Small intestine (tissue), 7 donors: Measurements from ENCODE around the gene C1orf21. TPM values are rescaled to one million over a fixed set of nuclear protein-coding genes. Genes with fewer than 3 reads are reported as not detected.

Source experiments
- DNase-seq, 2 donors: peaks; one replicate each; pipeline versions ENCODE4 v3.0.0 to v3.0.0-alpha.2; 2013
- FAIRE-seq: peaks from 2 replicates; lab custom pipeline; 2012; peaks lifted over from hg19 to GRCh38; lab: Jason Lieb, UNC
- H3K27ac ChIP-seq, 3 donors: one replicate each; pipeline ENCODE4 v1.5.1; 2013; ENCODE audit warnings: low read length in 2 of 3, mild to moderate bottlenecking in 2 of 3, control low read depth in 1 of 3, inconsistent platforms in 1 of 3, low read depth in 1 of 3, moderate library complexity in 1 of 3
- H3K27me3 ChIP-seq, 3 donors: one replicate each; pipeline ENCODE4 v1.6.1; 2013; ENCODE audit warnings: low read length in 3 of 3, inconsistent platforms in 1 of 3; ENCODE audit not compliant: control insufficient read depth in 3 of 3, insufficient read depth in 3 of 3
- H3K36me3 ChIP-seq, 3 donors: one replicate each; pipeline ENCODE4 v1.6.1; 2013; ENCODE audit warnings: low read length in 3 of 3, inconsistent platforms in 1 of 3, low read depth in 1 of 3, mild to moderate bottlenecking in 1 of 3, moderate library complexity in 1 of 3; ENCODE audit not compliant: control insufficient read depth in 3 of 3, insufficient read depth in 2 of 3
- H3K4me1 ChIP-seq, 3 donors: one replicate each; pipeline ENCODE4 v1.6.1; 2013; ENCODE audit warnings: low read length in 2 of 3, inconsistent platforms in 1 of 3, low read depth in 1 of 3, mild to moderate bottlenecking in 1 of 3, moderate library complexity in 1 of 3; ENCODE audit not compliant: control insufficient read depth in 3 of 3, insufficient read depth in 2 of 3
- H3K4me3 ChIP-seq, 3 donors: one replicate each; pipeline ENCODE4 v1.5.1; 2013; ENCODE audit warnings: low read length in 3 of 3, control low read depth in 1 of 3, inconsistent platforms in 1 of 3, low read depth in 1 of 3, mild to moderate bottlenecking in 1 of 3, moderate library complexity in 1 of 3
- H3K9me3 ChIP-seq, 2 donors: one replicate each; pipeline ENCODE4 v1.6.1; 2013; ENCODE audit warnings: low read depth in 1 of 2, low read length in 1 of 2; ENCODE audit not compliant: control insufficient read depth in 2 of 2, insufficient read depth in 1 of 2
- WGBS, 3 donors: extraction: QIAGEN DNeasy Blood & Tissue Kit; methylation state at CpG; one replicate each; pipeline ENCODE4 v1.1.7; 2013; 5-methylcytosine and 5-hydroxymethylcytosine counted together
- polyA plus RNA-seq, 4 donors: library from polyadenylated mRNA; stranded (reverse) in 3 of 4; unstranded in 1 of 4; fragments of 200-250 nt in 3 of 4; fragments of 120-200 nt in 1 of 4; gene quantifications; one replicate each; pipeline versions ENCODE4 v1.2.1 to v1.2.3, GENCODE V29; 2013
- donor health status: healthy with polysubstance abuse.
- donor health status: control.
- donor health status: control.
- donor health status: Bipolar disorder and iron deficiency.
- donor health status: healthy.

C1orf21 gene
- polyA plus RNA-seq, 4 donors, result 36.5 to 78.3 (median 58.9) TPM

- no peaks in the 10 kb centered on the region for H3K36me3 ChIP-seq
- no peak for FAIRE-seq
- WGBS, 3 donors, result 82 to 83% (median 82%) methylated on average over 9 of the region's 9 CpGs
- no peak overlapping the region for H3K4me3 ChIP-seq
- DNase-seq, result no peak
- H3K27ac ChIP-seq, result no peak overlapping the region
- no peaks in the 10 kb centered on the region for H3K4me1 ChIP-seq
- peaks cover 0 to 2% of the 10 kb centered on the region in 2 donors for H3K9me3 ChIP-seq
- no peaks in the 10 kb centered on the region for H3K27me3 ChIP-seq
Measured at GRCh38 chr1:184673305-184673704, 286.5 kb downstream of the C1orf21 start.

DNA sequence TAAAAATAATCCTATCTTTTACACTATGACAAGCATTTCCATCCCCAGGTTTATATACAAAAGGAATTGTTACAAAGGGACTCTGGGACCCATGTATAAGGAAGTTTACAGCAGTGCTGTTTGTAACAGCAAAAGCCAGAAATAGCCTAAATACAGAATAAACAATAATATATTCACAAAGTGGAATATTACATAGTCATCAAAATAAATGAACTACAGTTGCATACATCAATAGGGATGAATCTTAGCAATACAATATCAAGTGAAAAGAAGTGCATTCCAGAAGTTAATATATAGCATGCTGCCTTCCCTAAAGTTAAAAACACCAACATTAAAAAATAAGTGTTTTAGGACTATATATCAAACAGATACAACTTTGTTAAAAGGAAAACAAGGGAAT lies 290.5 kb downstream of the C1orf21 start:
- DNase-seq (no peak), FAIRE-seq (no peak)
- Histone ChIP-seq H3K4me1 (no peaks in the 10 kb centered on the region), H3K27me3 (no peaks in the 10 kb centered on the region), H3K27ac (no peak overlapping the region), H3K4me3 (no peak overlapping the region), H3K36me3 (no peaks in the 10 kb centered on the region), H3K9me3 (peaks cover 0 to 14% of the 10 kb centered on the region in 2 donors)
